Muscle layer of colon (tissue), 2 donors: ENCODE results near the gene C21orf91.

Source experiments
- H3K27ac ChIP-seq: one replicate; pipeline ENCODE4 v1.7.0; 2013; ENCODE audit warnings: low read depth, mild to moderate bottlenecking, low read length, moderate library complexity
- H3K27me3 ChIP-seq, 2 donors: one replicate each; pipeline ENCODE4 v1.7.0; 2013; ENCODE audit warnings: low read length in 2 of 2, mild to moderate bottlenecking in 2 of 2; ENCODE audit not compliant: insufficient read depth in 2 of 2, control insufficient read depth in 1 of 2
- H3K36me3 ChIP-seq: one replicate; pipeline ENCODE4 v1.7.0; 2013; ENCODE audit warnings: mild to moderate bottlenecking, low read length; ENCODE audit not compliant: insufficient read depth
- H3K4me1 ChIP-seq: one replicate; pipeline ENCODE4 v1.7.0; 2013; ENCODE audit warnings: mild to moderate bottlenecking, low read length; ENCODE audit not compliant: insufficient read depth
- H3K4me3 ChIP-seq, 2 donors: one replicate each; pipeline ENCODE4 v1.7.0; 2013; ENCODE audit warnings: low read length in 2 of 2, low read depth in 1 of 2, mild to moderate bottlenecking in 1 of 2, moderate library complexity in 1 of 2
- H3K9ac ChIP-seq: one replicate; pipeline ENCODE4 v1.7.0; 2013; ENCODE audit warnings: low read length
- H3K9me3 ChIP-seq: one replicate; pipeline ENCODE4 v1.7.0; 2013; ENCODE audit warnings: mild to moderate bottlenecking, low read length
- donor health status: abdominal sarcoma.
- donor health status: Adenocarcinoma of cecum.

Gene C21orf91

DNA sequence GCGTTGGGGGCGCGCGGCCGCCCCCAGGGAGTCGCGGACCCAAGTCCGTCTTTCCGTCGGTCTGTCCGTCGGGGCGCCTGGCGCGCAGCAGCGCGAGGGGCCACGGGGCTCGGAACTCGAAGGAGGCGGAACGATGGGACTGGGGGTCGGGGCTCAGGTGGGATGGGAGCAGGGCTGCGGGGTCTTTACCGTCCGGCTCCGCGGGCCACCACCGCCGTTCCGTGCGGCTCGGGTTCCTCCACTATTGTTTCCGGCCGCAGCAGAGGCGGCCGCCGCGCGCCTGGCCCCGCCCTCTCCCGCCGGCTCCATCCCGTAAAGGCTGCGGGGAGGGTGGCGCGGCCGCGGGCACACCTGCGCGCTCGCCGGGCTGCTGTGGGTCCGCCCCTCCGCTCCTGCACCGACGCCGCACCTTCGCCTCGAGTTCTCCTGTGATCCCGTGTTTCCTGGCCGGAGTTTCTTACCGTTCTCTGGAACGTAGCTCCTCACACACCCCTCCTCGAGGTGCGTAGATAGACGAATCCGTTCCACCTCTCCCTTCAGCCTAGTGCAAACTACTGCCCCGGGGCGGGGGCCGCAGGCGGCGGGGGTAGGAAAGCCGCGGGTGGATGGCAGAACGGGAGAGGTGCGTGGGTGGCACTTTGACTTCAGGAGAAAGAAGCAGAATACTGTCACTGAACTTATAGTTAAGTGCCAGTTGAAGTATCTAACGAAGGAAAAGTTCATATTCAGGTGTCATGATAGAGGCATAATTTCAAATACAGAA lies at the start of gene C21orf91:
Gene C21orf91, minus strand, starts transcription at position 243 of the 763 bp plus-strand sequence. CDS start 1,038 bp downstream, outside the sequence.
- peaks cover 11% of the 10 kb centered on the region for H3K4me1 ChIP-seq
- H3K27ac ChIP-seq, result peak within 1 kb of the TSS; percentile 90
- H3K36me3 ChIP-seq, result peaks cover 5% of the 10 kb centered on the region
- no peaks in the 10 kb centered on the region for H3K27me3 ChIP-seq
- peak within 1 kb of the TSS; percentile 81 for H3K9ac ChIP-seq
- no peaks in the 10 kb centered on the region for H3K9me3 ChIP-seq
- peak within 1 kb of the TSS; percentile 67 to 91 for H3K4me3 ChIP-seq

DNA sequence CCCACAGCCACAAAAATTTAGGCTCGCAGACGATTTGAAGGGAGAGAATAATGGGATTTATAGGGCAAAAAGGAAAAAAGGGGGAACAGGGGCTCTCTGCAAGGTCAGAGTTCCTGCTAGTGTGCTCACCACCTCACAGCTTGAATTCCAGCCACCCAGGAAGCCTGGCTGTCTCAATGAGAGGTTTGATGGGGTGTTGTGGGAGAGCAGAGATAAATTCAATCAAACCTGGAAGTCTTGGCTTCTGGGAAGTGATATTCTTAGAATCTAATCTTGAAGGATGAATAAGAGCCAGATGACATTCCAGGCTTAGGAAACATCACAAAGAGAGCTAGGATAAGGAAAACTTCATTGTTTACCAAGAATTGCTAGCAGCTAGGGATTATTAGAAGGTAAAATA lies 47.4 kb upstream of the C21orf91 start:
- Histone ChIP-seq H3K4me3 (no peak overlapping the region), H3K4me1 (no peaks in the 10 kb centered on the region), H3K9ac (no peak overlapping the region), H3K36me3 (no peaks in the 10 kb centered on the region), H3K27ac (no peak overlapping the region), H3K27me3 (no peaks in the 10 kb centered on the region), H3K9me3 (no peaks in the 10 kb centered on the region)

DNA sequence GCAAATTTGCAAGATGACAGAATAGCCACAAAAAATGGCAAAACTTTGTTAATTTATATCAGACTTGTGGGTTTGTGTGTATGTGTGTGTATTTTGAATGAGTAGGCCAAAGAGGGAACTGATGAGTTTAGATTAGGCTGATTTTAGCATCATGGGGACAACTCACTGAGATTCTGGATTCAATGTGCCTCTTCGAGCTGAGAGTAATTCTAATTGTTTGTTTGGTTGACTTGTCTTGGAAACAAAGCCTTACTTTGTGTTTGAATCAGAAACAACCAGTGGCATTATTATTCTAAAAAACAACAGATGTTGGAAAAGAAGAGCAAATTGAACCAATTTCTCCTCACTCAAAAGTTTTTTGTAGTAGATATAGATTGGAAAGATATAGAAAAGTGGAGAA lies 40.5 kb upstream of the C21orf91 start:
- Histone ChIP-seq H3K27ac (no peak overlapping the region), H3K4me1 (no peaks in the 10 kb centered on the region), H3K9ac (no peak overlapping the region), H3K27me3 (no peaks in the 10 kb centered on the region), H3K4me3 (no peak overlapping the region), H3K9me3 (no peaks in the 10 kb centered on the region), H3K36me3 (no peaks in the 10 kb centered on the region)

DNA sequence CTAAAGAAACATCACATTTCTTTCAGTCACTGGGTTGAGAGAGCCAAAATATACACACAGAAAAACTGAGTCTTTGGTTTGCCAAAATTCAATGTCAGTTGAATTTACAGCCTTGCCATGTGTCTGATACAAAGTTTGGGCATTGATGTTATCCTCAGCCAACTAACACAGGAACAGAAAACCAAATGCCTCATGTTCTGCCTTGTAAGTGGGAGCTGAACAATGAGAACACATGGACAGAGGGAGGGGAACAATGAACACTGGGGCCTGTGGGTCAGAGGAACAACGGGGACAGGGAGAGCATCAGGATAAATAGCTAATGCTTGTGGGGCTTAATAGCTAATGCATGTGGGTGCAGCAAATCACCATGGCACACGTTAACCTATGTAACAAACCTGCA lies 39.6 kb upstream of the C21orf91 start:
- H3K4me1 ChIP-seq, result no peaks in the 10 kb centered on the region
- no peak overlapping the region for H3K27ac ChIP-seq
- no peak overlapping the region for H3K4me3 ChIP-seq

DNA sequence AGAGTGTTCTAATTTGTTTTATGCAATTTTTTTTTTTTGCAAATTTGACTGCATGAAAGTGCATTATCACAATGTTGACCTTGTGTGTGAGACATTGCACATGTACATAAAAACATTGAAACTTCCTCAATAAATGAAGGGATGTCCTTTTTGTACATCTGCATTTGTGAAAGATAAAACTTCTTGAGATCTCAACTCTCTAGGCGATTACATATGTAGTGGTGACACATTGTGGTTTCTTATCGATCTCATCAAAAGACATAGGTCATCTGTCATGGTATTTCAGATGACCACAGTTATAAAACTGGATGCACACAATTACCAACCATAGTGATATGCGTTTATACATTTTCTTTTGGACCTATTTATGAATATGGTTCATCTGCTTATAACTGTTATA lies 35.6 kb upstream of the C21orf91 start:
- peaks cover 7% of the 10 kb centered on the region for H3K9me3 ChIP-seq
- H3K4me3 ChIP-seq, result no peak overlapping the region
- no peaks in the 10 kb centered on the region for H3K4me1 ChIP-seq
- no peaks in the 10 kb centered on the region for H3K36me3 ChIP-seq
- no peak overlapping the region for H3K9ac ChIP-seq
- no peaks in the 10 kb centered on the region for H3K27me3 ChIP-seq
- no peak overlapping the region for H3K27ac ChIP-seq

More for the DNA sequence above, 39.6 kb upstream of the C21orf91 start:
- no peaks in the 10 kb centered on the region for H3K27me3 ChIP-seq
- no peak overlapping the region for H3K9ac ChIP-seq
- H3K9me3 ChIP-seq, result no peaks in the 10 kb centered on the region
- H3K36me3 ChIP-seq, result no peaks in the 10 kb centered on the region

DNA sequence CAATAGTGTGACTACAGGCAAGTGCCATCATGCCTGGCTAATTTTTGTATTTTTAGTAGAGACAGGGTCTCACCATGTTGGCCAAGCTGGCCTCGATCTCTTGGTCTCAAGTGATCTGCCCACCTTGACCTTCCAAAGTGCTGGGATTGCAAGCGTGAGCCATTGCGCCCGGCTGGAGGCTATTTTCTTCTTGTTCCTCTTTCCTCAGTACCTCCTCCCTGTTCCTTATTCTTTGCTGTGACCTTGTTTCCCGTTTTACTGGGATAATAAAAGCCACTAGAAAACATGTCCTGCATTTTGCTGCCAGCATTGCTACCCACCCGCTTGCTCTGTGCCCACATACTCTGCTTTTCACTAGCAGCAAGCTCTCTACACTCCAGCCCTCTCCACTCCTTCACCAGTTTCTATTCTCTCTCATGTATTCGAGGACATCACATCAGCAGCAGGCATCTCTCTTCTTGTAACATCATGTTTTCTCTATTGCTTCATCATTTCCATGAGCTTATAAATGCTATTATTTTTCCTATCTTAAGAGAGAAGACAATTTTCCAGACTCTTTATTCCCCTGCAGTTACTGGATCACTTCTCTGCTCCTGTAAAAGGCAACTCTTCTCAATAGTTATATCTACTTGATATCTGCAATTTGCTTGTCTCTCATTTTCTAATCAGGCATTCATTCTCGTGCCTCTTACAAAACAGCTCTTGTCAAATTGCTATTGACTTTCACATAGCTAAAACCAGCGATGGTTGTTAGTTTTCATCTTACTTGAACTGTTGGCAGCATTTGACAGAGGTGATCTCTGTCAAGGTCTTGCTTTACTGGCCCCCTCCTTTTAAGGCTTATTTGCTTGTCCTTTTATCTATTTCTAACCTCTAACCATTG lies 34.5 kb upstream of the C21orf91 start:
- Histone ChIP-seq H3K36me3 (no peaks in the 10 kb centered on the region), H3K27me3 (no peaks in the 10 kb centered on the region), H3K4me3 (no peak overlapping the region), H3K9me3 (peaks cover 7% of the 10 kb centered on the region), H3K27ac (no peak overlapping the region), H3K9ac (no peak overlapping the region), H3K4me1 (no peaks in the 10 kb centered on the region)

DNA sequence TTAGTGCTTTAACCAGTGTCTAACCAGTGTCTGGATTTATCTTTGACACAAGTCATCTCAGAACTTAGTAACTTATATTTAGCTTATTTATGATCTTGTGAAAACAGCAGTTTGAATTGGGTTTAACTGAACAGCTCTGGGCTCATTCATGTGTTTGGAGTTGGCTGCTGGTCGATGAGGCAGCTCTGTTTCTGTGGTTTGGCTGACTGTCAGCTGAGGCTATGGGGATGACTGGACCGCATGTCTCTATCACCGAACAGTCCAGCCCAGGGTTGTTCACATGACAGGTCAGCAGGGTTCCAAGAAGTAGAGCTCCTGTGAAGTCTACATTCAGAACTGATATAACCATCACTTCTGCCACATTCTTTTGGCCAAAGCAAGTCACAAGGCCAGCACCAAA lies 29.1 kb upstream of the C21orf91 start:
- peaks cover 7% of the 10 kb centered on the region for H3K9me3 ChIP-seq
- H3K27ac ChIP-seq, result no peak overlapping the region
- H3K36me3 ChIP-seq, result no peaks in the 10 kb centered on the region
- H3K9ac ChIP-seq, result no peak overlapping the region
- H3K27me3 ChIP-seq, result no peaks in the 10 kb centered on the region
- no peaks in the 10 kb centered on the region for H3K4me1 ChIP-seq
- no peak overlapping the region for H3K4me3 ChIP-seq

DNA sequence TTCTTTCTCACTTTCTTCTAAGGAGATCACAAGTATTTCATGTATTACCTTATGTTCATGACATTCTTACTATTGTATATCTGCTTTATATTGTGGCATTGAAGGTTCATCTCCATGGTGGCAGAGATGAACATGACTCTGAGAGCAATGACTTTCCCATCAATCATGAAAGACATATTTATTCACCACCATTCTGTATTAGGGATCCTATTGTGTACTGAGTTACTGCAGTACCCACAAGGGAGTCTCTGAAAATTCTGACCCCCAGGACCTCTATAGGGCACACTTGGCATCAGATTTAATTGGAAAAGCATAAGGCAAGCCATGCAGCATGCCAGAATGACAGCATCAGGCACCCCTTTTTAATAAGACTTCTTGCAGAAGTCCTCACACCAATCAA lies 21.9 kb upstream of the C21orf91 start:
- no peaks in the 10 kb centered on the region for H3K36me3 ChIP-seq
- H3K4me1 ChIP-seq, result no peaks in the 10 kb centered on the region
- no peak overlapping the region for H3K27ac ChIP-seq
- no peak overlapping the region for H3K4me3 ChIP-seq
- H3K9ac ChIP-seq, result no peak overlapping the region
- no peaks in the 10 kb centered on the region for H3K9me3 ChIP-seq
- H3K27me3 ChIP-seq, result no peaks in the 10 kb centered on the region

DNA sequence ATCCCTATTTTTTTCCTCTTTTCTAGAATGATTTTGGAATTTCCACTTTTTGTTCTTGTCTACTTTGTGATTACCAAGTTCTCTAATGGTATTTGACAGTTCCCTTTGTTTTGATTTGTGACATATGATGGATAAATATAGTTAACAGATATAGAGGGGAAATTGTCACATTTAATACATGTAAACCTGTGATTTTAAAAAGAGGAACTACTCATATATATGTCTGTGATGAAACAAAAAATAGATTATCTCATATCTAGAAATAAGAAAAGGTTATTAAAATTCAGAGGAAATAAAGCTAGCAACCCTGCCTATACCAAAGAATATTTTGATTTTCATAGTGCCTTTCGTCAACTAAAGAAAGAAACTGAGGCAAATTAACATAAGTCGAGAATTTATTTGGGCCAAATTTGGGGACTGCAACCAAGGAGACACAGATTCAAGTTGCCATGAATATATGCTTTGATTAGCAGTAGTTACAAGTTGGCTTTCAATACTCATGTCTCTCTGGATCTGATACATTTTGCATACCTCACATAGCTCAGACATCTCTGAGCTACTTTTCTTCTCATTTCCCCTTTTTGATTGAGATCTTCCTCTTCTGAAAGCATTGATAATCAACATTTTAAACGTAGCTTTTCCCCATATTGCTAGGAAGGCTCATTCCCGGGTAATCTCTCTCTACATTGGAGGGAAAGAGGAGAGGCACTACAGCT lies 15.6 kb upstream of the C21orf91 start:
- Histone ChIP-seq H3K9me3 (no peaks in the 10 kb centered on the region), H3K36me3 (no peaks in the 10 kb centered on the region), H3K4me1 (no peaks in the 10 kb centered on the region), H3K9ac (no peak overlapping the region), H3K27me3 (no peaks in the 10 kb centered on the region), H3K27ac (no peak overlapping the region), H3K4me3 (no peak overlapping the region)

DNA sequence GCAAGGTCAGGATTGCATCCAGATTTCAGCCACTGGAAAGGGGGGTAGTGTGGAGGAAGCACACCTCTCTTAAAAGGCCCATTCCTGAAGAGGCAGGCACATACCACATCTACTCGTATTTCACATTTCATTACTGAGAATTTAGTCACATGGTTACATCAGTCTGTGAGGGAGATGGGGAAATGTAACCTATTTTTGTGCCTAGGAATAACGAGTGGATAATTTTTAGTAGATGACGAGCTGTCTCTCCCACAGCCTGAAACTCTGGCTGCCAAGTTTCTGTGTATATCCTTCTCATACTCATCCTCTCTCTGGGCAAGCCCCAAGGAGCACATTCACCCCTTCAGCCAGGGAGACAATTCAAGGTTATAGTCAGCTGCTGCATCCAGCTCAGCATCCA lies 10.3 kb upstream of the C21orf91 start:
- Histone ChIP-seq H3K27ac (no peak overlapping the region), H3K27me3 (no peaks in the 10 kb centered on the region), H3K4me1 (no peaks in the 10 kb centered on the region), H3K9me3 (no peaks in the 10 kb centered on the region), H3K4me3 (no peak overlapping the region), H3K36me3 (no peaks in the 10 kb centered on the region), H3K9ac (no peak overlapping the region)

DNA sequence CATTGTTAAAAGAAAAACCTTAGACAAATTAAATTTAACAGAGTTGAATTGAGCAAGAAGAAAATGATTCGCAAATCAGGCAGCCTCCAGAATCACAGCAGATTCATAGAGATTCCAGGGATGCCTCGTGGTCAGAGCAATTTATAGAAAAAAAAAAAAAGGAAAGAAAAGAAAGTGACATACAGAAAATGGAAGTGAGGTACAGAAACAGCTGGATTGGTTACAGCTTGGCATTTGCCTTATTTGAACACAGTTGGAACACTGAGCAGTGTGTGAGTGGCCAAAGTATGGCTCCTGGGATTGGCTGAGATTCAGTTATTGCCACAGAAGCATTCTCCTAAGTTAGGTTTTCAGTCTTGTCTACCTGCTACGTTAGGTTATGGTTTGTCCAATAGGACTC lies 9.1 kb upstream of the C21orf91 start:
- no peaks in the 10 kb centered on the region for H3K27me3 ChIP-seq
- no peaks in the 10 kb centered on the region for H3K4me1 ChIP-seq
- no peaks in the 10 kb centered on the region for H3K9me3 ChIP-seq
- no peaks in the 10 kb centered on the region for H3K36me3 ChIP-seq
- no peak overlapping the region for H3K27ac ChIP-seq
- no peak overlapping the region for H3K9ac ChIP-seq
- H3K4me3 ChIP-seq, result no peak overlapping the region
